Prostate gland (tissue), 2 donors: ENCODE results near the gene ARSJ.

Experiments
- CTCF ChIP-seq, 4 experiments: fragments of 200-600 bp in 2 of 4; fragments of 450-650 bp in 2 of 4; sonication (generic) in 2 of 4; IDR thresholded peaks; 1 replicate in 3 of 4; 2 replicates in 1 of 4; pipeline ENCODE4 v1.5.1; 2016 to 2019; ENCODE audit warnings: antibody characterized with exemption in 4 of 4, mild to moderate bottlenecking in 2 of 4, moderate library complexity in 2 of 4
- POLR2A ChIP-seq: fragments of 450-650 bp; IDR thresholded peaks from one replicate; pipeline ENCODE4 v1.6.1; 2016; ENCODE audit warnings: antibody characterized with exemption, mild to moderate bottlenecking

GRCh38 chr4:114026447-114026846 lies 47.0 kb upstream of the ARSJ start:
- no peak for TF ChIP-seq POLR2A
- TF ChIP-seq CTCF (IDR thresholded peaks at IDR 0.05), result no peak
